Endothelial cell of umbilical vein (primary cell): ENCODE measurements around the gene GOLPH3. TPM values are rescaled to one million over a fixed set of nuclear protein-coding genes. Genes with fewer than 3 reads are reported as not detected.

Source experiments
- BruUV-seq: library from RNA; stranded (reverse); fragments of 400-500 nt; replicated peaks from 2 replicates; lab custom pipeline; 2021; lab: Mats Ljungman, UMichigan
- CTCF ChIA-PET: fragments of 300-600, 350-600 bp; sonication (Branson Sonifier 250); formaldehyde crosslinking; loops from one replicate; lab custom pipeline; 2021; ENCODE audit warnings: antibody characterized with exemption, inconsistent platforms; lab: Charles Lee
- POLR2A ChIA-PET: fragments of 300-600, 350-600 bp; sonication (Branson Sonifier 250); formaldehyde crosslinking; loops from one replicate; lab custom pipeline; 2021; ENCODE audit warnings: antibody characterized with exemption, inconsistent platforms; lab: Charles Lee
- DNase-seq: peaks from one replicate; pipeline ENCODE4 v3.0.0-alpha.2; 2011; ENCODE audit warnings: low read depth, low spot score
- FAIRE-seq: peaks from 2 replicates; lab custom pipeline; 2011; peaks lifted over from hg19 to GRCh38; lab: Jason Lieb, UNC
- H2AFZ ChIP-seq: 2 replicates; pipeline ENCODE4 v1.6.0; 2012; ENCODE audit warnings: low read depth, low read length, control low read depth, inconsistent platforms
- H3K27ac ChIP-seq: 2 replicates; pipeline ENCODE4 v1.5.1; 2011; ENCODE audit warnings: low read depth, mild to moderate bottlenecking, control low read depth, low read length, moderate library complexity; ENCODE audit not compliant: insufficient read depth
- H3K27me3 ChIP-seq, 2 experiments: 2 replicates each; pipeline versions ENCODE4 v1.6.0 to v1.6.1; 2011; ENCODE audit warnings: low read length in 2 of 2, mixed read lengths in 1 of 2; ENCODE audit not compliant: control insufficient read depth in 2 of 2, insufficient read depth in 2 of 2
- H3K36me3 ChIP-seq, 2 experiments: 2 replicates in 1 of 2; 3 replicates in 1 of 2; pipeline ENCODE4 v1.5.1; 2011; ENCODE audit warnings: low read length in 2 of 2, mild to moderate bottlenecking in 1 of 2, moderate library complexity in 1 of 2; ENCODE audit not compliant: control insufficient read depth in 2 of 2, insufficient read depth in 2 of 2; ENCODE audit errors: extremely low read depth in 1 of 2
- H3K4me1 ChIP-seq: 3 replicates; pipeline ENCODE4 v1.5.1; 2011; ENCODE audit warnings: mild to moderate bottlenecking, low read length; ENCODE audit not compliant: control insufficient read depth, insufficient read depth; ENCODE audit errors: extremely low read depth
- H3K4me2 ChIP-seq: 2 replicates; pipeline ENCODE4 v1.6.1; 2011; ENCODE audit warnings: low read length, control low read depth, mixed read lengths; ENCODE audit not compliant: insufficient read depth
- H3K4me3 ChIP-seq, 3 experiments: fragments of 200-600 bp in 1 of 3; sonication (generic), shearing (Covaris generic) in 1 of 3; replicated peaks in 1 of 3; 2 replicates each; pipeline ENCODE4 v1.5.1; 2011 to 2016; ENCODE audit warnings: control low read depth in 3 of 3, low read length in 3 of 3, mild to moderate bottlenecking in 2 of 3, inconsistent platforms in 1 of 3, low read depth in 1 of 3, moderate library complexity in 1 of 3; ENCODE audit not compliant: insufficient read depth in 1 of 3
- H3K79me2 ChIP-seq: 2 replicates; pipeline ENCODE4 v1.6.0; 2012; ENCODE audit warnings: low read length, inconsistent platforms; ENCODE audit not compliant: control insufficient read depth, insufficient read depth
- H3K9ac ChIP-seq: replicated peaks from 2 replicates; pipeline ENCODE3; 2011; ENCODE audit warnings: low read length, control low read depth; ENCODE audit not compliant: insufficient read depth; ENCODE audit errors: extremely low read depth
- H3K9me1 ChIP-seq: replicated peaks from 3 replicates; pipeline ENCODE4 v1.6.0; 2011; ENCODE audit warnings: mild to moderate bottlenecking, low read length; ENCODE audit not compliant: control insufficient read depth, insufficient read depth; ENCODE audit errors: extremely low read depth
- H3K9me3 ChIP-seq: replicated peaks from 2 replicates; pipeline ENCODE4 v1.5.1; 2012; ENCODE audit warnings: low read length, inconsistent platforms; ENCODE audit not compliant: control insufficient read depth, insufficient read depth
- H4K20me1 ChIP-seq: replicated peaks from 2 replicates; pipeline ENCODE3; 2011; ENCODE audit warnings: mild to moderate bottlenecking, low read length; ENCODE audit not compliant: control insufficient read depth, insufficient read depth; ENCODE audit errors: extremely low read depth
- POLR2A ChIP-seq: IDR thresholded peaks from 2 replicates; pipeline ENCODE4 v1.6.1; 2012; ENCODE audit warnings: low read depth, mild to moderate bottlenecking, control low read depth, low read length
- dilution Hi-C: fragments of 300-500 bp; cut with MboI; formaldehyde crosslinking; loops from one replicate; pipeline ENCODE4 v1.15.0; 2019; ENCODE audit warnings: low sequenced_read_pairs; ENCODE audit not compliant: extremely low pct_ligation_motif_present
- intact Hi-C: fragments of 100-400 bp; cut with micrococcal nuclease; formaldehyde crosslinking; loops from one replicate; pipeline ENCODE4 v1.10.0; 2022
- polyA plus RNA-seq, 4 experiments: library from polyadenylated mRNA; depleted of rRNA in 3 of 4; stranded (reverse) in 3 of 4; unstranded in 1 of 4; fragments of >200 nt; gene quantifications; 2 replicates each; pipeline versions ENCODE4 v1.2.1 to v1.2.3, GENCODE V29; 2011 to 2012; ENCODE audit warnings: missing spikeins in 1 of 4
- small RNA-seq: library from RNA; depleted of rRNA; stranded (forward); fragments of <200 nt; gene quantifications from one replicate; pipeline ENCODE3, GENCODE V24; 2012; ENCODE audit warnings: low replicate concordance, low read depth; ENCODE audit not compliant: insufficient read depth, insufficient read length
- total RNA-seq: library from RNA; stranded (reverse); gene quantifications from 2 replicates; pipeline ENCODE4 v1.2.3, GENCODE V29; 2021
- TF ChIP-seq, protein P1 (sequence below), 2 donors: IDR thresholded peaks; 1 replicate in 1 of 2; 2 replicates in 1 of 2; pipeline ENCODE4 v1.5.1; 2011; ENCODE audit warnings: low read length in 2 of 2, mild to moderate bottlenecking in 2 of 2, moderate library complexity in 2 of 2, control low read depth in 1 of 2, inconsistent platforms in 1 of 2, low read depth in 1 of 2; ENCODE audit not compliant: insufficient read depth in 1 of 2; ENCODE audit errors: extremely low read depth in 1 of 2

Gene GOLPH3
- total and polyA plus RNA-seq, 2 donors (not counting 3 experiments of a cell fraction or from before 2014, with no cell fraction given) = 38.1 to 70.2 TPM

DNA sequence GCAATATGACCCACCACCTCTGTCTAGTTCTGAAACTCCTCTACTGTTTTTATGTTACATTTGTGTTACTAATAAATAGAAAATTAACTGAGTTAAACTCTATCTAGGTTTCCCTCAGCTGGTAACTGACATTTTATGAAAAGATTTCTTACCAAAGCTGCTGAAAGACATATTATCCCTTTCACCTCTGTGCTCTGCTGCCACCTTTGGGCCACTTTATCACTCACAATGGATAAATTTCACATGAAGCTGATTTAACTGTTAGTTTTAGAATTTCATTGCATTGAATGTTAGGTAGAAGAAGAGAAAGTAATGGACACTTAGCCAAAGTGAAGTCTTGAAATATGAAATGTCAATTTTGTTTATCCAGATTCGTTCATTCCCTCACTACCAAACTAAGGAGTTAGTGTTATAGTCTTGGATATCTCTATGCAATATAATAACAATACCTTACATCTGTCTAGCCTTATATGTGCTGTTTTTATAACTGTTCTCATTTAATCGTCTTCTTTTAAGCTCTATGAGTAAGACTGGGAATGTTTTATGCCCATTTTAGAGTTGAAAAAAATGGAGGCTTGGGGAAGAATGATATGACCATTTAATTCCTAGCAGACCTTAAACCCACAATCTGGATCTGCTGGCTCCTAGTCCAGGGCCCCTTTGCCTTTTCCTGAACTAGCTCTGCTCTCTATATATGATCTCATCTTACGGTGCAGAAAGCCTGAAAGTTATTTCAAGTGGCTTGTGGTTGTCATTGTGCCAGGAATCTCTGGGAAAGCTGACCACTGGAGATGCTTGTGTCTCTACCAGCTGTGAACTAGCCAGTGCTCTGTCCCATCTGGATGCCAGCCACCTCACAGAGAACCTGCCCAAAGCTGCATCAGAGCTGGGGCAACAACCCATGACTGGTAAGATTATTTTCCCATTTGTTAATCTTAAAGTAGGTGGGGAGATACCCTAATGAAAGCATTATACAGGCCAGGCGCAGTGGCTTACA lies 97.1 kb downstream of the GOLPH3 start:
- ChIA-PET POLR2A (interaction anchor here (0.6 kb wide), 1 partner anchor 48 kb away, joined by 6 read pairs; no protein-coding TSS in a partner anchor), CTCF (interaction anchor here (0.5 to 3.5 kb wide), 58 partner anchors 10 to 1949 kb away, joined by 3 to 189 read pairs (median 4); partner anchors contain the start of genes C5orf22, DROSHA and PDZD2)

More for the DNA sequence above, 97.1 kb downstream of the GOLPH3 start:
- no peak for TF ChIP-seq POLR2A
- TF ChIP-seq, protein P1, sequence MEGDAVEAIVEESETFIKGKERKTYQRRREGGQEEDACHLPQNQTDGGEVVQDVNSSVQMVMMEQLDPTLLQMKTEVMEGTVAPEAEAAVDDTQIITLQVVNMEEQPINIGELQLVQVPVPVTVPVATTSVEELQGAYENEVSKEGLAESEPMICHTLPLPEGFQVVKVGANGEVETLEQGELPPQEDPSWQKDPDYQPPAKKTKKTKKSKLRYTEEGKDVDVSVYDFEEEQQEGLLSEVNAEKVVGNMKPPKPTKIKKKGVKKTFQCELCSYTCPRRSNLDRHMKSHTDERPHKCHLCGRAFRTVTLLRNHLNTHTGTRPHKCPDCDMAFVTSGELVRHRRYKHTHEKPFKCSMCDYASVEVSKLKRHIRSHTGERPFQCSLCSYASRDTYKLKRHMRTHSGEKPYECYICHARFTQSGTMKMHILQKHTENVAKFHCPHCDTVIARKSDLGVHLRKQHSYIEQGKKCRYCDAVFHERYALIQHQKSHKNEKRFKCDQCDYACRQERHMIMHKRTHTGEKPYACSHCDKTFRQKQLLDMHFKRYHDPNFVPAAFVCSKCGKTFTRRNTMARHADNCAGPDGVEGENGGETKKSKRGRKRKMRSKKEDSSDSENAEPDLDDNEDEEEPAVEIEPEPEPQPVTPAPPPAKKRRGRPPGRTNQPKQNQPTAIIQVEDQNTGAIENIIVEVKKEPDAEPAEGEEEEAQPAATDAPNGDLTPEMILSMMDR (IDR thresholded peaks at IDR 0.05; ENCODE audit: extremely low read depth in 1 of 2, insufficient read depth in 1 of 2, low read depth in 1 of 2, low read length in 2 of 2) = peak; percentile 49 to 61
- Histone ChIP-seq H3K4me2 (no peak overlapping the region), H2AFZ (no peak overlapping the region), H3K4me3 (no peak overlapping the region), H3K9me1 (no peaks in the 10 kb centered on the region), H3K27ac (no peak overlapping the region), H3K9me3 (no peaks in the 10 kb centered on the region), H3K4me1 (no peaks in the 10 kb centered on the region), H3K79me2 (no peaks in the 10 kb centered on the region), H3K36me3 (no peaks in the 10 kb centered on the region), H3K9ac (no peak overlapping the region), H3K27me3 (no peaks in the 10 kb centered on the region), H4K20me1 (no peaks in the 10 kb centered on the region)
- dilution Hi-C loops (no loop called here), intact Hi-C loops (loop anchor here (1.0 kb wide), 4 partner anchors 148 to 496 kb away; no protein-coding TSS in a partner anchor)
- peak; percentile 80 for FAIRE-seq
- no TSS peak for BruUV-seq
- DNase-seq = peak; percentile 74

Small RNA genes within 50 kb of the gene (small RNA-seq; reads per million reads assigned to genes)
- not detected for gene RF00019

Other genes starting within 250 kb of the GOLPH3 start
- gene MTMR12, start 138.6 kb upstream of the GOLPH3 start, total RNA-seq = 35.4 and 38.6 TPM in 2 replicates
- gene MTMR12, start 138.6 kb upstream of the GOLPH3 start, polyA plus RNA-seq = 16.2 and 18.2 TPM in 2 replicates